ENCODE measurements around the gene KIF15.
"Not testable (repeated sequence)": the region's sequence is repeated elsewhere in the genome, so short reads cannot be mapped to it uniquely, and the experiment has no call there.

GRCh38 chr3:44856663-44857062 is 95.1 kb downstream of the KIF15 start:
- TF ChIP-seq CTCF (IDR thresholded peaks at IDR 0.05); POLR2AphosphoS5 (IDR thresholded peaks at IDR 0.05; ENCODE audit: insufficient read depth in 1 of 2, low read depth in 1 of 2): not testable (repeated sequence)

All from vagina (tissue), 2 donors.